Large intestine (tissue), 3 donors: ENCODE data around the gene GDPD5. TPM values are rescaled to one million over a fixed set of nuclear protein-coding genes. Genes with fewer than 3 reads are reported as not detected.
A peak's percentile ranks its signal among the peaks of the same experiment; 100 is the strongest.
"Not testable (repeated sequence)": the region's sequence is repeated elsewhere in the genome, so short reads cannot be mapped to it uniquely, and the experiment has no call there.

Experiments used
- DNase-seq, 2 donors: peaks; one replicate each; pipeline versions ENCODE4 v3.0.0 to v3.0.0-alpha.2; 2013
- H3K27ac ChIP-seq: one replicate; pipeline ENCODE4 v1.5.1; 2013; ENCODE audit warnings: low read length
- H3K27me3 ChIP-seq: 2 replicates; pipeline ENCODE4 v1.6.1; 2013; ENCODE audit warnings: low read length; ENCODE audit not compliant: control insufficient read depth, insufficient read depth
- H3K36me3 ChIP-seq: 2 replicates; pipeline ENCODE4 v1.6.1; 2013; ENCODE audit warnings: low read length; ENCODE audit not compliant: control insufficient read depth, insufficient read depth
- H3K4me1 ChIP-seq: one replicate; pipeline ENCODE4 v1.6.1; 2013; ENCODE audit warnings: low read length; ENCODE audit not compliant: control insufficient read depth, insufficient read depth
- H3K4me3 ChIP-seq: one replicate; pipeline ENCODE4 v1.5.1; 2013; ENCODE audit warnings: low read length
- H3K9me3 ChIP-seq: one replicate; pipeline ENCODE4 v1.6.1; 2013; ENCODE audit warnings: mild to moderate bottlenecking, low read depth, low read length, moderate library complexity; ENCODE audit not compliant: control insufficient read depth
- WGBS: methylation state at CpG from one replicate; pipeline ENCODE4 v1.1.5; 2013; ENCODE audit warnings: low lambda C conversion rate; ENCODE audit not compliant: insufficient coverage; 5-methylcytosine and 5-hydroxymethylcytosine counted together
- polyA plus RNA-seq: library from polyadenylated mRNA; unstranded; fragments of 120-200 nt; gene quantifications from one replicate; pipeline ENCODE4 v1.2.1, GENCODE V29; 2013

GDPD5 gene
- polyA plus RNA-seq, 1 donor = 71.7 TPM

- H3K27me3 ChIP-seq = peaks cover 25% of the 10 kb centered on the region
- peaks cover 5% of the 10 kb centered on the region for H3K36me3 ChIP-seq
- H3K27ac ChIP-seq = no peak overlapping the region
- H3K4me3 ChIP-seq = no peak overlapping the region
- DNase-seq = no peak
- peaks cover 13% of the 10 kb centered on the region for H3K9me3 ChIP-seq
- whole genome bisulfite sequencing = no CpG with 5 or more reads among the region's 5 CpGs
- H3K4me1 ChIP-seq = peaks cover 19% of the 10 kb centered on the region
These were observed 99.0 kb downstream of the GDPD5 start for GRCh38 chr11:75426720-75427086.

GRCh38 chr11:75425422-75425821 is 100.3 kb downstream of the GDPD5 start:
- WGBS = no CpG with 5 or more reads among the region's 29 CpGs
- peaks cover 12% of the 10 kb centered on the region for H3K27me3 ChIP-seq
- H3K36me3 ChIP-seq = peaks cover 5% of the 10 kb centered on the region
- peaks cover 11% of the 10 kb centered on the region for H3K9me3 ChIP-seq
- DNase-seq = no peak
- H3K4me3 ChIP-seq = no peak overlapping the region
- H3K27ac ChIP-seq = no peak overlapping the region
- H3K4me1 ChIP-seq = peaks cover 27% of the 10 kb centered on the region

DNA sequence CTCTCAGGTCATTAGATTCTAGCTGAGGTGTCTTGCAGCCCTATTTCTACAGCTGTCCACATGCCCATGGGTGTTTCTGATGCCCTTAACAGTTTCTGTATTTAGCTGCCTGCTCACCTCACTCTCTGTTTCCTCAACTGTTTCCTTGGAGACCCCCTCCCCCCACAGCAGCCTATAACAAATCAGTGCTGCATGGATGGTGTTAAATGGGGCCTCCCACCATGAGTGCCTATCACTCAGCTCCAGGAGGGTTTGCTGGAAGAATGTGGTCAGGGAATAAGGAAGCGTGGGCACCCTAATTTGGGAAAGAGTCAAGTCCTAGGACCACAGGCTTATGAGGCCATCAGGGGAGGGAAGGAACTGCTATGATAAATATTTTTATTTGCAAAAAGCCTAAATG is 101.3 kb downstream of the GDPD5 start:
- H3K27me3 ChIP-seq = peaks cover 8% of the 10 kb centered on the region
- H3K4me3 ChIP-seq = no peak overlapping the region
- H3K4me1 ChIP-seq = peaks cover 30% of the 10 kb centered on the region
- WGBS = no CpG with 5 or more reads among the region's 1 CpG
- H3K36me3 ChIP-seq = peaks cover 5% of the 10 kb centered on the region
- no peak for DNase-seq
- peaks cover 7% of the 10 kb centered on the region for H3K9me3 ChIP-seq
- H3K27ac ChIP-seq = no peak overlapping the region

DNA sequence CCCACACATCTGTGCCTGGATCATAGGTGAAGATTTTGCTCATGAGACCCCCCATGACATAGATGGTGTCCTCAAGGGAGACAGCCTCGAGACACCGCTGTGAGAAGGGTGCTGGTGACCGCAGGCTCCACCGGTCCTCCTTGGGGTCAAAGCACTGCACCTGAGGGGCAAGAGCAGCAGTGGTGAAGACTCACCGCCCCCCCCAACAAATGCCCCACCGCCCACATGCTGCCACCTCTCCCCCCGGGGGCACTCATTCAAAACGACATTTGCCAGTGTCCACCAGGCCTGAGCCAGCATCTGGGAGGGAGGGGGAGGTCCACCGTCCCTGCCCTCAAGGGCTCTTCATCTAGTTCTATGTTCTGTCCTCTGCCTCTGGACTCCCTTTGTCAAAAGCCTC is 102.0 kb downstream of the GDPD5 start:
- DNase-seq = no peak
- WGBS = no CpG with 5 or more reads among the region's 9 CpGs
- H3K4me3 ChIP-seq = no peak overlapping the region
- peaks cover 30% of the 10 kb centered on the region for H3K4me1 ChIP-seq
- H3K27me3 ChIP-seq = peaks cover 1% of the 10 kb centered on the region
- peaks cover 3% of the 10 kb centered on the region for H3K9me3 ChIP-seq
- H3K27ac ChIP-seq = no peak overlapping the region
- peaks cover 5% of the 10 kb centered on the region for H3K36me3 ChIP-seq

DNA sequence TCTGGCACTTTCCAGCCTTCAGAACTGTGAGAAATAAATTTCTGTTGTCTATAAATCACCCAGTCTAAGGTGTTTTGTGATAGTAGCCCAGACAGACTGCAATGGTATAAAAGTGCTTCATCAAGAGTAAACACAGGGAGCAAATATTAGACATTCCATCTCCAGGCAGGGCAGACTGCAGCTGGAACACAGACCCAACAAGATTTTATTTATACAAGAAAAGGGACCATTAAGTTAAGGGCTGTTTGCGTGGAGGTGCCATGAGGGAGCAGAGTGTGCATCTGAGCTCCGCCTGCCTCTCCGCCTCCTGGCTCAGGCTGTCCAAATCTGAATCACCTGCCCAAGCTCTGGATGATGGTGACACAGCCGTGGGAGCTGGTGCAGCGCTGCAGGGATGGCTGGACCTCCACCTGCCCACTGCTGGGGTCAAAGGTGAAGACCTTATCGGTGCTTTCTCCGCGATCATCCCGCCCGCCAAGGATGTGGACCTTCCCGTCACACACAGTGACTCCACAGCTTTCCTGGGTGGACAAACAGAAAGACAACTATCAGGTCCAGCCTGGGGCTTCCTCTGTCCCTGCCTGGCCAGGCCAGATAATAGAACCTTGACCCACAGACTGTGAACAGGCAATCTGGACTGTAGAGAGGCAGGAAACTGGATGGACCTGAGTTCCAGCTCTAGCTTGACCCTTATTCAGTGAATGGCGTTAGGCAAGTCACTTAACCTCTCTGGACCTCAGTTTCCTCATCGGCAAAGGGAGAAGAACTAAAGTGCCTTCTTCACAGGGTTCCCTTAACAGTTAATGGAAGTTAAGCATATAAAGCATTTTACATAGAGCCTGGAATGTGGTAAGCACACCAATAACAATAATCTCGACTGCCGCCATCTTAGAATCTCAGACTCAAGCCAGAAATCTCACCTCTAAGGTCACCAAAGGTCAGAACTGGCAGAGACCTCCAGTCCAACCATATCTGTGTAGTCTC is 103.2 kb downstream of the GDPD5 start:
- H3K4me1 ChIP-seq = peaks cover 26% of the 10 kb centered on the region
- no peak overlapping the region for H3K4me3 ChIP-seq
- peaks cover 8% of the 10 kb centered on the region for H3K36me3 ChIP-seq
- DNase-seq = peak; percentile 41 to 68
- H3K9me3 ChIP-seq = no peaks in the 10 kb centered on the region
- no peaks in the 10 kb centered on the region for H3K27me3 ChIP-seq
- no CpG with 5 or more reads among the region's 15 CpGs for WGBS
- peak overlapping the region; percentile 43 for H3K27ac ChIP-seq

DNA sequence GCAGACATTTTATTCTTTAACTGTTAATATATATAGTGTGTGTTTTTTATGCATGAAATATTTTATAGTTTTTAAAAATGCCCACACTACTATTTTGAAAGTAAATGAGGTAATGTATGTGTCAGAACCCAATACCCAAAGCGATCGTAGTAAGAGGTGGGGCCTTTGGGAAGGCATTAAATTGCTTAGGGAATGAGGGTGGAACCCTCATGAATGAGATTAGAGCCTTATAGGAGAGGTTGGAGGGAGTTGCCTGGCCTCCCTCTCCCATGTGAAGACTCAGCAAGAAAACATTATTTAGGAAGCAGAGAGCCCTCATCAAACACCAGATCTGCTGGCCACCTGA is 103.9 kb downstream of the GDPD5 start:
- Histone ChIP-seq H3K27ac (peak overlapping the region; percentile 43), H3K4me1 (peaks cover 26% of the 10 kb centered on the region)
- no peak for DNase-seq

DNA sequence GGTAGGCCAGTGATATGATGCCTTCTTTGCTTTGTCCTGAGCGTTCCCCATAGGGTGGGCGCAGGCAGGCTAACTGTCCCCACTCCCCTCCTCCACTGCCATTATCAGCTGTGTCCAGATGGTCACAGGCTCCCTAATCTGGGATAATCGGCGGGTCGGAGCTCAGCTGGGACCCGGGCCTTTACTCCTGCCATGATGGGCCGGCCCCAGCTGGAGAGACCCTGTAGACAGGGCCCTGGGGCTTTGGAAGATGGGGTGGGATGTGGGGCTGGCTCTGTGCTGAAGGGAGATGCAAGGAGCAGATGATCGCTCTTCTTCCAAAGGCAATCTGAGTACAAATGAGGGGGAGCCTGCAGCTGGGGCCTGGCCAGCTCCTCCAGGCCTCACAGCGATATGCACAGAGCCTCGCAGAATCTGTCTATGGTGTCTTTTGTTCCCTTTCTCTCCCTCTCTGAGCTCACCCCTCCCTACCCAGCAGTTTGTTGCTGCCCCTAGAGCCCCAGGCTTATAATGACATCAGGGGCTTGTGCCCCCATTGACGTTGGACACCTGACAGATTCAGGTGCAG is 104.6 kb downstream of the GDPD5 start:
- Histone ChIP-seq H3K4me3 (no peak overlapping the region), H3K4me1 (peaks cover 26% of the 10 kb centered on the region), H3K27ac (peak overlapping the region; percentile 33), H3K9me3 (no peaks in the 10 kb centered on the region), H3K36me3 (peaks cover 9% of the 10 kb centered on the region), H3K27me3 (no peaks in the 10 kb centered on the region)
- no CpG with 5 or more reads among the region's 11 CpGs for WGBS
- no peak for DNase-seq

More for the DNA sequence above, 103.9 kb downstream of the GDPD5 start:
- Histone ChIP-seq H3K36me3 (peaks cover 9% of the 10 kb centered on the region), H3K27me3 (no peaks in the 10 kb centered on the region), H3K9me3 (no peaks in the 10 kb centered on the region), H3K4me3 (no peak overlapping the region)
- no CpG with 5 or more reads among the region's 2 CpGs for WGBS

DNA sequence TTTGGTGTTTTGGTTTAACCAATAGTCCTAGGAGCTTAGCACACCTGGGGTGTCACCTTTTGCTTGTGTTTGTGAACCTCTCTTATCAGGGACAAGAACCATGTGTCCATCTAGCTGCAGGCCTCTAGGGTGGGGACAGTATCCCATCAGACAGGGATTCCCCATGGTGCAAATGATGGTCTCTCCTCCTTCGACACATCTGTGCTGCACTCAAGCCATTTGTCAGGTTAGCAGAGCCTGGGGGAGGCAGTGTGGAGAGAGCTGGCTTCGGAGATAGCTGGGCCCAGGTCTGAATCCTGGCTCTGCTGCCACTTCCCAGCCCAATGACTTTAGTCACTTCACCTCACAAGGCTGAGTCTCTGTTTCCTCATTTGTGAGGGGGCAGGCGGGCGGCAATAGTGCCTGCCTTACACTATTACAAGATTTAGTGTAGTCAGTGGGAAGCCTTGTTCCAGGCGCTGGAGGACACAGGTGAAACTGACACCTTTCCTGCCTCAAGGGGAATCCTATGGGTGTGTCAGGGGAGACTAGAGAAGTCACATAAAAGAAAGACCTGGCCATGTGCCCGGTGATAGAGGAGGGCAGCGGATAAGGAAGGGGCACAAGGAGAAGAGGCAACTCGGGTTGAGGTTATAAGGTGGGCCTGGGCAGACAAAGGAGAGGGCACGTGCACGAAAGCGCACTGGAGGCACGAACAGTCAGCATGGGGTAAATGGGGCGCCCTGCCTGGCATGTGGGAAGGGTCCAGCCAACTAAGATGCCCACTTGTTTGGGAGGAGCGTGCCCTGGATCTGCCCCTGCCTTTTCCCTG is 105.3 kb downstream of the GDPD5 start:
- Histone ChIP-seq H3K27me3 (no peaks in the 10 kb centered on the region), H3K27ac (no peak overlapping the region), H3K4me1 (peaks cover 26% of the 10 kb centered on the region), H3K4me3 (no peak overlapping the region), H3K36me3 (peaks cover 10% of the 10 kb centered on the region), H3K9me3 (no peaks in the 10 kb centered on the region)
- DNase-seq = no peak
- no CpG with 5 or more reads among the region's 14 CpGs for WGBS

GRCh38 chr11:75413864-75414263 is 111.9 kb downstream of the GDPD5 start:
- H3K27me3 ChIP-seq = no peaks in the 10 kb centered on the region
- no CpG with 5 or more reads among the region's 2 CpGs for WGBS
- no peak overlapping the region for H3K4me3 ChIP-seq
- H3K4me1 ChIP-seq = no peaks in the 10 kb centered on the region
- H3K9me3 ChIP-seq = no peaks in the 10 kb centered on the region
- H3K36me3 ChIP-seq = peaks cover 37% of the 10 kb centered on the region
- no peak overlapping the region for H3K27ac ChIP-seq
- DNase-seq = no peak

GRCh38 chr11:75413146-75413545 is 112.6 kb downstream of the GDPD5 start:
- not testable (repeated sequence) for H3K9me3 ChIP-seq, H3K4me1 ChIP-seq, H3K4me3 ChIP-seq, H3K27me3 ChIP-seq, DNase-seq, H3K27ac ChIP-seq
- no CpG with 5 or more reads among the region's 10 CpGs for WGBS
- peaks cover 42% of the 10 kb centered on the region for H3K36me3 ChIP-seq
